Measurements from ENCODE around the gene TRIM24. TPM values are rescaled to one million over a fixed set of nuclear protein-coding genes. Genes with fewer than 3 reads are reported as not detected.

TRIM24 gene
- total RNA-seq, 4 donors from 2014 or later: 12.1 to 26.9 (median 19.6) TPM

GRCh38 chr7:138434597-138435019 is 25.5 kb upstream of the TRIM24 start:
- intact Hi-C loops (cut with DNase I; ENCODE audit: low total_unique reads): no loop called here
- 62 to 63% methylated on average over 2 of the region's 2 CpGs for WGBS, 2 donors (ENCODE audit: low coverage in 1 of 2)
- TF ChIP-seq EP300 (IDR thresholded peaks at IDR 0.05; ENCODE audit: low read depth): no peak
- no peak for TF ChIP-seq CTCF (IDR thresholded peaks at IDR 0.05)
- TF ChIP-seq POLR2AphosphoS5 (IDR thresholded peaks at IDR 0.05): no peak
- Histone ChIP-seq H3K27ac (no peak overlapping the region), H3K4me1 (no peaks in the 10 kb centered on the region), H3K9me3 (peaks cover 8 to 21% of the 10 kb centered on the region in 2 donors), H3K27me3 (no peaks in the 10 kb centered on the region), H3K36me3 (no peaks in the 10 kb centered on the region), H3K4me3 (no peak overlapping the region)
- in situ Hi-C loops (cut with MboI; ENCODE audit: low pct_ligation_motif_present in 1 of 4, low pct_unique_long_range_greater_than_20kb in 1 of 4, low sequenced_read_pairs in 3 of 4): loop anchor here in 1 of 4 donors (25.0 kb wide), 1 partner anchor 97 kb away; no protein-coding TSS in a partner anchor
- no peak for DNase-seq

- in situ Hi-C loops (cut with MboI; ENCODE audit: low pct_ligation_motif_present in 1 of 4, low pct_unique_long_range_greater_than_20kb in 1 of 4, low sequenced_read_pairs in 3 of 4) (loop anchor here in 1 of 4 donors (25.0 kb wide), 1 partner anchor 98 kb away; no protein-coding TSS in a partner anchor), intact Hi-C loops (cut with DNase I; ENCODE audit: low total_unique reads) (no loop called here)
- Histone ChIP-seq H3K27ac (no peak overlapping the region), H3K27me3 (no peaks in the 10 kb centered on the region), H3K4me3 (no peak overlapping the region), H3K4me1 (no peaks in the 10 kb centered on the region), H3K9me3 (peaks cover under 1 to 15% of the 10 kb centered on the region in 2 donors), H3K36me3 (no peaks in the 10 kb centered on the region)
- 89 to 91% methylated on average over 7 to 10 of the region's 10 CpGs for WGBS, 2 donors (ENCODE audit: low coverage in 1 of 2)
- TF ChIP-seq CTCF (IDR thresholded peaks at IDR 0.05) (no peak), POLR2A (IDR thresholded peaks at IDR 0.05) (no peak), EP300 (IDR thresholded peaks at IDR 0.05; ENCODE audit: low read depth) (no peak), POLR2AphosphoS5 (IDR thresholded peaks at IDR 0.05) (no peak)
- no peak for DNase-seq
Observed at GRCh38 chr7:138435231-138435919, 24.7 kb upstream of the TRIM24 start.

- in situ Hi-C loops (cut with MboI; ENCODE audit: low pct_ligation_motif_present in 1 of 4, low pct_unique_long_range_greater_than_20kb in 1 of 4, low sequenced_read_pairs in 3 of 4): loop anchor here in 1 of 4 donors (25.0 kb wide), 1 partner anchor 99 kb away; no protein-coding TSS in a partner anchor
- H3K27me3 ChIP-seq: no peaks in the 10 kb centered on the region
- DNase-seq: no peak
- H3K9me3 ChIP-seq: peaks cover 0 to 6% of the 10 kb centered on the region in 2 donors
- H3K36me3 ChIP-seq: no peaks in the 10 kb centered on the region
- intact Hi-C loops (cut with DNase I; ENCODE audit: low total_unique reads): no loop called here
- H3K27ac ChIP-seq: no peak overlapping the region
- TF ChIP-seq EP300 (IDR thresholded peaks at IDR 0.05; ENCODE audit: low read depth) (no peak), CTCF (IDR thresholded peaks at IDR 0.05) (no peak), POLR2AphosphoS5 (IDR thresholded peaks at IDR 0.05) (no peak), POLR2A (IDR thresholded peaks at IDR 0.05) (no peak)
- H3K4me1 ChIP-seq: no peaks in the 10 kb centered on the region
- WGBS, 2 donors (ENCODE audit: low coverage in 1 of 2): 90 to 100% methylated on average over 2 of the region's 2 CpGs
- no peak overlapping the region for H3K4me3 ChIP-seq
Observed at GRCh38 chr7:138436388-138436787, 23.7 kb upstream of the TRIM24 start.

GRCh38 chr7:138440460-138440859 is 19.6 kb upstream of the TRIM24 start:
- no peak for DNase-seq
- no peaks in the 10 kb centered on the region for H3K36me3 ChIP-seq
- 92% methylated on average over 17 of the region's 17 CpGs; no CpG with 5 or more reads in 1 of the 2 donors for WGBS, 2 donors (ENCODE audit: low coverage in 1 of 2)
- intact Hi-C loops (cut with DNase I; ENCODE audit: low total_unique reads) (no loop called here), in situ Hi-C loops (cut with MboI; ENCODE audit: low pct_ligation_motif_present in 1 of 4, low pct_unique_long_range_greater_than_20kb in 1 of 4, low sequenced_read_pairs in 3 of 4) (loop anchor here in 1 of 4 donors (25.0 kb wide), 1 partner anchor 103 kb away; no protein-coding TSS in a partner anchor)
- no peaks in the 10 kb centered on the region for H3K27me3 ChIP-seq
- no peak overlapping the region for H3K27ac ChIP-seq
- H3K4me3 ChIP-seq: no peak overlapping the region
- TF ChIP-seq CTCF (IDR thresholded peaks at IDR 0.05) (no peak), POLR2AphosphoS5 (IDR thresholded peaks at IDR 0.05) (no peak), EP300 (IDR thresholded peaks at IDR 0.05; ENCODE audit: low read depth) (no peak), POLR2A (IDR thresholded peaks at IDR 0.05) (no peak)
- no peaks in the 10 kb centered on the region for H3K9me3 ChIP-seq
- H3K4me1 ChIP-seq: no peaks in the 10 kb centered on the region
